ENCODE data around the gene MORN1.

MORN1 gene

DNA sequence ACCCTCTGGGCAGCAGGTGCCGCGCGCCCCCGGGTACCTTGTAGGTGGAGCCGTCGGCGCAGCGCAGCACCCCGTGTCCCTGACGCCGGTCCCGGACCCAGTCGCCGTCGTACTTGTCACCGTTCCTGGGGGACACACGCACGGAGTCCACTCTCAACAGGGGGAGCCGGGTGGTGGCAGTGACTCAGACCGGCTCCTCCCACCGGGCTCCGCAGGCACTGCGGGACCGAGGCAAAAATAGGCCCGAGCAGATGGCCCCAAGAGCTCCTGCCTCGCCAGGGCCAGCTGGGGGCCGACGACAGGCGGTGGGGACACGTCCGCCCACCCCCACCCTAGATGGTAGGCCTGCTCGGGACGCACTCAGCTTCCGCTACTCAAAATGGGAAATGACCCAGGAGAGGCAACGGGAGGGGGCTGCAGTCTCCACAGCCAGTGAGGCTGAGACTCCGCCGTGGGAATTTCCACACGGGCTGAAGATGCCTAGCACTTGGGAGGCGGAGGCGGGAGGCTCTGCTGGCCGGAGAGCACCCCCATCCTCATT lies 6.3 kb downstream of the MORN1 start:
- no peak for DNase-seq

DNA sequence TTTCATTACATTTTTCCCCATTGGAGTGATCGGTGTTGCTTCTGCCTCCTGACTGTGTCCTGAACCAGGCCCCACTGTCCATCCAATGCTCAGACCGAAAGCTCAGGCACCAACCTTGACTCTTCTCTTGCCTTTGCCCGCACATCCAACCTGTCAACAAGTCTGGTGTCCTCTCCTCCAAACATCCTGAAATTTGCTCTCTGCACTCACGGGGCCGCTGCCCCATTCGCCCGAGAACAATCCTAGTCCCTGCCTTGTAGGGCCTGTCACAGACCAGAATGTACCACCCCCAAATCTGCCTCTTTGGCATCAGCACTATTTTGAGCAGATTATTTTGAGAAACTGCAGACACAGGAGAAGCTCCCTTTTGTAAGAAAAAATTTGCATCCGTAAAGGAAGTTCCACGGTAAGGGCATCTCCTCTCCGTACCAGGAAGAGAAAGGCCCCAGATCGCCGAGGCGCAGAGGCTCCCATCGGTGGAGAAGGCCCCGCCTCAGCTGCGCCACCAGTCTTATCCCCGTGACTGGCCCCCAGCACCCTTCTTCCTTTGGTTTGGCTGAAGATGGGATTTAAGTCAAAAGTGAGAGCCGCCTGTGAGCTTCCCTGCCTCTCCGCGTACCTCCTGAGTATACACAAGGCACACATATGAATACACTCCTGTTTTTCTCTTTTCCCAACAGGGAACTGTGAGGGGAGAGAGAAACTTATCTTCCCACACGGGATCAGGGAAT lies 7.1 kb downstream of the MORN1 start:
- DNase-seq, result no peak

DNA sequence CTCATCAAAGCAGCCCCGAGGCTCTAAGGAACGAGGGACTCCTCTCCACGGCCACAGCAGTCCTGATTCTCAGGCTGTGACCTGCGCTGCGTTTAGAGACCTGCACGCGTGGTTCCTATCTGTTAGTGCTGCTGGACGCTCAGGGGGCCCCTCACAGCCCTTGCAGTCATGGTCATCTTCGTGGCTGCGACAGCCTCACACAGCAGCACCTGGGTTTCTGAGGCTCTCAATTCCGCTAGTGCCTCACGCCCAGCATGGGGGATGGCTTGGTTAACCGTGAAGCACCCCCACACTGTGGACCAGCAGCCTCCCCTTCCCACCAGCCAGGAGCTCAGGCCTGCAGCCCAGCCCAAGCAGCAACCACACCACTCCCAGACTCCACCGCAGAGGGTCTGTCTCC lies 7.8 kb downstream of the MORN1 start:
- DNase-seq, result no peak

DNA sequence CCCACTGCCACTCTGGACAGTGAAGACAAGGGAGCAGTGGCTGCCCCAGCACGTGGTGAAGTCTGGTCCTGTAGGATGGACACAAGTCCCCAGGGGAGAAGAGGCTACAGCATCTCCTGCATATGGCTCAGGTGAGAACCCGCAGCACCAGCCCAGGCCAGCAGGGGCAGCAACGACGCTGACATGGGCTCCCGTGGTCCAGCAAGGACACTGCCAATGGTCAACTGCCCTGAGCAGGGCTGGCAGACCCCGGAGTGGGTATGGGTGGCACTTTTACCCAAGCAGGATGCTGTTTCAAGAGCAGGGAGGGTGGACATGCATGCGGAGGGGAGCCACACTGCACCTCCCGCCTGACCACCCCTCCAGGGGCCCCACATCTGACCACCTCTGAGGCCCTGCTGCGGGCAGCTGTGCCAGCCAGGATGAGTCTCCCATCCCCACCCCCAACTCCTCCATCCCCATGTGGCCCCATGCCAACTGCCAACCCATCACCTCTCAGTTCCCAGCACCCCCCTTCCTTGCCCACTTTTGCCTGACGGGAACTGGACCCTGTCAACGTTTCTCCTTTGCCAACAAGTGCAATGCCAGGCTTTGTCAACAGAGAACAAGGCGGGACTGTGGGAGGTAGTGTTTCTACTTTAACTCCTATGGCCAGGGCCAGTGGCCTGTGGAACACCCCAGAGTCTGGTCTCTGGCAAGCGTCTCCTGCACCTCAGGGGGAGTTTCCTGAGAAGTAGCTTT lies 8.6 kb downstream of the MORN1 start:
- DNase-seq, result no peak

DNA sequence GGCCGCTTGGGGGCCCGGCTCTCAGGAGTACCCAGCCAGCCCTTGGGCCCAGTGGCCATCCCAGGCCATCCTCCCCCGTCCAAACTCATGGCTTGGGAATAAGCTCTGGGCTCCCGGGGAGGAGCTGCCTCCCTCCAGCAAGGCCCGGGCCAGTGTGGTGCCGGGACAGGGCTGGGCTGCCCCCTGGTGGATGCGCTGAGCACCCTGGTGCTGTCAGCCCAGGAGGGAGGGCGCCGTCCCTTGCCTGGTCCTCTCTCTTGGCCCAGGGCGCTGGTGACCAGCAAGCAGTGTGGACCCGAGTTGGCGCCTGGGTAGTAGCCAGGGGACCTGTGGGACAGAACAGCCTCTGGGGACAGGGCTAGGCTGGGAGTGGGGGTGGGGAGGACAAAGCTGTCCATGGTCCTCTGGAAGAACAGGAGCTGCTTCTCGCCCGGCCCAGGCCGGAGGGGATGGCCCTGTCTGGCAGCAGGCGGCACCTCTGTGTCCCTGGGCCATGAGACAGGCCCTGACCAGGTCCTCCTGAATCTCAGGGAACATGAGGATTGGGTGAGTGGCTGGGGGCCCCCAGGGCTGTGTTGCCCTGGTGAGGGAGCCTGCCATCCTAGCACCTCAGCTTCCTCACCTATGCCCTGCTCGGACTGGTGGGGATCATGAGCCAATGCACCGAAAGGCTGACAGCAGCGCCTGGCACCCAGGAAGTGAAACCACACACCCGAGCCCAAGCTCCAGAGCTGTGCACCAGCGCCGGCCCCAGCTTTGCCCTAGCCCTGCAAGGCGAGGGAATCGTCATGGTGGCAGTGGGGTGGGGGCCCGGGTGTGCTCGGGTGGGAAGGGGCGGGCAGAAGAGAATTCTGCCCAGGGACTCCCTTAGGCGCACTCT lies 9.4 kb downstream of the MORN1 start:
- no peak for DNase-seq

DNA sequence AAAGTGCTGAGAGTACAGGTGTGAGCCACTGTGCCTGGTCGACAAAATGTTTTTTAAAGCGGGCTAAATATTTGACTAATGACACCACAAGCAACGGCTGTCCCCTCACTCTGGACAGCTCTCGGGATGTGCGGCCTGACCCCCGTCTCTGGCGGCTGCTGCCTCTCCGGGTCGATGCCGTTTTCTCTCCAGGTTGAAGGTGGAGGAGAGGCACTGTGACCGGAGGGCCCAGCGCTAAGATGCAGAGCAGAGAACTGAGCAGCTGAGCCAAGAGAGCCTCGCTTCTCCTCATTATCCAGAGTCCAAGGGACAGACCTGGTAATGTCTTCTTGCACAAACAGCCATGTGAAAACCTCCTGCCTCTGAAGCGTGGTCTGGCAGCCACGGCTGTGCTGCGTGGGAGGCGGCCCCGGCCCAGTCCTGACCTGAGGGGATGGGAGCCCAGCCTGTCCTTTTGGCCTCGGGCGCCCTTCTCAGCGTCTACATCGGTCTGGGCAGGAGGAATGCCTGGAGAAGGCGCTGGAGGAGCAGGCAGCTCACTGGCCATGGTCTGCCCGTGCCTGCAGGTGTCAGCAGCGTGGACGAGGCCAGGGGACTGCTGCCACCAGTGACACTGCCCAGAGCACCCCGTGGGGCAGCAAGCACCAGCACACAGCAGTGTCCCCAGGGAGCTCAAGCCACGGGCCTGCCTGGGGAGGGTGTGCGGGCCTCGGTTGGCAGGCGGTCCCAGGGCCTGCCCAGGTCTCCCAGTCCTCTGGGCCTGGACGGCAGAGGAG lies 10.3 kb downstream of the MORN1 start:
- no peak for DNase-seq

DNA sequence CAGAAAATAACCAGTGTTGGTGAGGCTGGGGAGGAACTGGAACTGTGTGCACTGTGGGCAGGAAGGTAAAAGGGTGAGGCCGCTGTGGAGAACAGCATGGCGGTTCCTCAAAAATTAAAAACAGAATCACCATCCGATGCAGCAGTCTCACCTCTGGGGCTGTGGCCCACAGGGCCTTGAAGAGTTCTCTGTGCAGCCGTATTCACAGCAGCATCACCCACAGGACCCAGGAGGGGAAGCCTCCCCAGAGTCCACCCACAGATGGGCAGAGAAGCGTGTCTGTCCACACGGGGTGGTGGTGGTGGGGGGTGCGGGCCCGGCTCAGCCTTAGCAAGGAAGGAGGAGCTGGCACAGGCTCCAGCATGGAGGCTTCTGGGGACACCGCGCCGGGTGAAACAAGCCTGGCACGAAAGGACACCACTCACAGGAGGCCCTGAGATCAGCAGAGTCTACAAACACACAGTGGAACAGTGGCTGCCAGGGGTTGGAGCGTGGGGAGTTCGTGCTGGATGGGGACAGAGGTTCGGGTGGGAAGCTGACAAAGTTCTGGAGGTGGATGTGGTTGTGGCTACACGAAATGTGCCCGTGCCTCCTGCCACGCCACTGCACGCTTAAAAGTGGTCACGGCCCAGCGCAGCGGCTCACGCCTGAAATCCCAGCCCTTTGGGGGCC lies 11.5 kb downstream of the MORN1 start:
- no peak for DNase-seq

DNA sequence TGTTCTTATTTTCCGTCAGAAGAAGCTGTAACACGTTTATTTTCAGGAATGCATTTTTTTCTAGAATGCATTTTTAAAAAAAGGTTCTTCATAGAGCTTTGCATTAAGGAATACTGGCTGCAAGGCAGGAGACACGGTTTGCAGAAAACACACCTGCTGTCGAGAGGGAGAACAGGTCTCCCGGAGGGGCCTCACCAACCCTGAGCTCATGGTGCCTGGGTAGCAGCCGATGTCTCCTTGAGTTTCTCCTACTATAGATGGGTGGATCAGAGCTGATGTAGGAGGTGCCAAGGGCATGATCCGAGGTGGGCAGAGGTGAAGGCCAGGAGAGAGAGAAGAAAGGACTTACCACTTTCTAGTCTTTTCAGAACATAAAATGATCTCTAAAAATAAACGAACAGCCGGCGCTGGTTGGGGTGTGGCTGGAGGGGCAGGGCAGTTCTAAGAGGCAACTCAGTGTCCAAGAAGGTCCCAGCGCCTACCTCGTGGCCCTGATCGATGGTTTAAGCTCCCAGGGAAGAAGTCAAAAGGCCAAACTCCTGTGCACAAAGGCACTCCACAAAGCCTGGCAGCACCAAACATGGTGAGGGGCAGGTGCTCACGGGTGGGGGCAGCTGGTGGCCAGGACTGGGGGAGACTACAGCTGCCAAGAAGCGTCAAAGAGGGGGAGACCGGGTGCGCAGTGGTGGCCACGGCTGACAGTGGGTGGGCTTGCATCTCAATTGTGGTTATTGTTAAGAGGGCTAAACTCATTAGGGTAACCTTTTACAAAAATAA lies 12.2 kb downstream of the MORN1 start:
- no peak for DNase-seq

DNA sequence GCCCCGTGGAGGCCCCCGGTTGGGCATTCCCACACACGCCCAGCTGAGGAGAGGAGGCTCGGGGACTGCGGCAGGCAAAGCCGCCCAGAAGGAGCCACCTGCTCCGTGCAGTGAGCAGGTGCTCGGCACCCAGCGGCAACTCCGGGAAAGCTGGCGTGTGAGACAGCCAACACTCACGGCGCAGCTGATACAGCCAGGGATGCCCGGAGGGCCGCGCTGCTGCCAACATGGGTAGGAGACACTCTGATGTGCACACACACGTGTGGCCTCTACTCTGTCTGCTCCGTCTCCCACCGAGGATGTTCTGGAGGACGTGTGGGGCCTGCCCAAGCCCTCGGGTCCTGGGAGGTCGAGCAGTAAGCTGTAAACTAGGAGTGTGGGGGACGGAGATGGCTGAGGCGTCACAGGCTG lies 12.9 kb downstream of the MORN1 start:
- no peak for DNase-seq

DNA sequence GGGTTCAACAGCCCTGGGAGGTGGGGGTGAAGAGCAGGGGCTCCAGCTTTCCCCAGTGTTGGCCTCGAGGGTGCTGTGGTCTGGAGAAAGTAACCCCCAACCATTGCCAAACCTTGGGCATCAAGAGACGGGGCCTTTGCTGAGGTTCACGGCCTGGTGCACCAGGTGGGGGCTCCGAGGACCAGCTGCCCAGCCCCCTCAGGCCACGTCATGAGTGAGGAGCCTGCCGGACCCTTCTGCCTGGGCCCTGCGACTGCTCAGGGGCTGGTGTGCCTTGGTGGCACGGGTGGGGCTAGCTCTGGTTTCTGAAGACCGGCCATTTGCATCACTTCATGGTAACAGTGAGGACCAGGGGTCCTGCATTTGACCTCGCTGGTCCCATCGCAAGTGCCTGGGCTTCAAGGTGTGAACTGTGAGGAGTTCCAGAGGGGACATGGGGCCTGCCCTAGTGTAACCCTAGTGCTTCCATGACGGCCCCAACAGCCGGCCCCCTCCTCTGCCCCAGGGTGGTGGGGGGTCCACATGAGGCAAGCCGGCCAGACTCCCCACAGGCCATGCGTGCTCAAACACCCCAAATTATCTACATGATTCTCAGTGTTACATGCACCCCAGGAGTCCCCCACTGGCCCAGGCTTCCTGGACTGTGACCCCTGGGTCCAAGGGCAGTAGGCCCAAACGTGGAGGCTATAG lies 13.5 kb downstream of the MORN1 start:
- no peak for DNase-seq

DNA sequence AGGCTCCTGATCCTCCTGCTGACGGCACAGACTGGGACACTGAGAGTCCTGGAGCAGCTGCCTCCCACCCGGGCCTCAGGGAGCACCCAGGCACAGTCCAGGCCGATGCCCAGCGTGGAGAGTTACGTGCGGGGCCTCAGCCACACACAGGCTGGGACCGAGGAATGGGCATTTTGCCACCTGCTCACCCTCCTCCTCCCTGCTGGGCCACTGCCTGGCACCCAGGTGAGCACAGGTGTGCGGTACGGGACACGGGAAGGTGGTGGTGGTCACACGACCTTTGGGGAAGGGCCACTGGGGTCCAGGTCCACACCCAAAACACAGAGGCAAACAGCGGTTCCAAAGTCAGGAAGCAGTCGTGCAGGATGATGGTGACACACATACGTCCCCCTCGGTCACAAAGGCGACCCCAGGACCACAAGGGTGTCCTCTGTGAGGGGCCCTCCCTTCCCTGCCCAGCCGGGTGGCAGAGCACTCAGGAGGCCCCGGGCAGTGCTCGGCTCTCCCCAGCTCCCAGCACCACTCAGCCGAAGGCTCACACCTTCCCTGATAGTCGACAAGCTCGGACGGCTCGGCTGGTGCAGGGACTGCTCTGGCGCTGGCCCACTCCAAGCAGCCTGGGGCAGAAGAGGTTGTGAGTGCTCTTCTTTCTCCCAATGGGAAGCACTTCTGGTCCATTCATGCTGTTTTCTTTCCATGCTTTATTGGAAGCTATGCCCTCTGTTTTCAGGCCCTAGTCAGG lies 14.3 kb downstream of the MORN1 start:
- no peak for DNase-seq

DNA sequence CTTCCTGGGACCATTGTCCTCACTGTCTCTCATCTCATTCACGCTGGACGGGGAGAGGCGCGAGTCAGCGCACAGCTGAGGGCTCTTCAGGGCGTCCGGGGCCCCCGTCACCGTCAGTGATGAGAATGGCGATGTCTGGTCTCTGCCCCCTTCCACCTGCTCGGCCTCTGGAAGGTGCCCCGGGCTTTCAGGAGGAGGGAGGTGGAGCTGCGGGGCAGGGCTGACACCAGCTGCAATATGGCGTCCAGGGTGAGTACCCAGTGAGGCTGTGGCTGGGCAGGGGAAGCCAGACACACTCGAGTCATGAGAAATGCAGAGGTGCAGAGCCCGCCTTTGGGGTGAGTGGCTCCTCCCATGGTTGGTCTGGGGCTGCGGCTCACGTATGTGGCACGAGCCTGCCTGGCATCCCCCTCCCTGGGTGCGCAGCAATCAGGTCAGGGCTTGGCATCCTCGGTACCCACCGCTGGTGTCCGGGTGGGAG lies 15.1 kb downstream of the MORN1 start:
- no peak for DNase-seq

DNA sequence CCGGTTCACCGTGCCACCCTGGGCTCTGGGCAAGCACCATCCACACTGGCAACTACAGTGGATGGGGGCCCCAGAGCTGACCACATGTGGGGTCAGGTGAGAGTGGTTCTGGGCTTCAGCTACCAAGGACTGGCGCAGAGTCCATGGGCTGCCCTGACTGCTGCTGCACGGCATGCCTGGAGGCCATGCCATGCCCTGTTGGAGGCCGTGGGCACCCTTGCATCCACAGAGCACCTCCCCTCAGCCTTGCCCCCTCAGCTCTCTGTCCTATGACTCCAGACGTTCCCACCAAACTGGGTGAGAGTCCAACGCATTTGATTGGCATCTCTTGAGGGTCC lies 15.5 kb downstream of the MORN1 start:
- no peak for DNase-seq

DNA sequence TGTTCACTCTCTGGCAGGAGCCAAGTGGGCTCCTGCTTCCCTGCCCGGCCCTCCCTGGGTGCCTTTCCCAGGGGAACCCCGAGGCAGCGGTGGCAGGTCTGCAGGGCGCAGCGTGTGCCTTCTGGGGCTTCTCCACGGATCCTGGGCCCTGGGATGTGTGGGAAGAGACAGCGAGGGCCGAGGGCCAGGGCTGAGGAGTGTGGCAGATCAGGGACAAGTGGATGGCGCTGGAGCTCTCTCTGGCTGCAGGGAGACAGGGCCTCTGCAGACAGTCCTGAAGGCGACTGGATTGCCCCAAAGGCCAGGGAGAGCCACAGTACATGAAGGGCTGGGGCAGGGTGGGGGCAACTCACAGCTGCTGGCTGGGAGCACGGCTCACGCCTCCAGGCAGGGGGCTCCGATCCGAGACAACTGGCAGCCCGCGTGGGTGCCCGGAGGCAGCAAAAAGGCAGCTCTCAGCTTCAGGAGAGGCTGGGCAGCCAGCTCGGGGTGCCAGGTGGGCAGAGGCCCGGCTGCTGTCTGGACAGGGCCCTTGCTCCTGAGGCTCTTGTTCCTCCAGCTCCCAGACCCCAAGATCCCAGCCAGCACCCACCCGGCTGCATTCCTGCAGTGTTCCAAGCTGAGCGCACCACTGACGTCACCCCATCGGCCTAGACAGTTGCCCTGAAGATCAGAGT lies 16.0 kb downstream of the MORN1 start:
- DNase-seq, result no peak

DNA sequence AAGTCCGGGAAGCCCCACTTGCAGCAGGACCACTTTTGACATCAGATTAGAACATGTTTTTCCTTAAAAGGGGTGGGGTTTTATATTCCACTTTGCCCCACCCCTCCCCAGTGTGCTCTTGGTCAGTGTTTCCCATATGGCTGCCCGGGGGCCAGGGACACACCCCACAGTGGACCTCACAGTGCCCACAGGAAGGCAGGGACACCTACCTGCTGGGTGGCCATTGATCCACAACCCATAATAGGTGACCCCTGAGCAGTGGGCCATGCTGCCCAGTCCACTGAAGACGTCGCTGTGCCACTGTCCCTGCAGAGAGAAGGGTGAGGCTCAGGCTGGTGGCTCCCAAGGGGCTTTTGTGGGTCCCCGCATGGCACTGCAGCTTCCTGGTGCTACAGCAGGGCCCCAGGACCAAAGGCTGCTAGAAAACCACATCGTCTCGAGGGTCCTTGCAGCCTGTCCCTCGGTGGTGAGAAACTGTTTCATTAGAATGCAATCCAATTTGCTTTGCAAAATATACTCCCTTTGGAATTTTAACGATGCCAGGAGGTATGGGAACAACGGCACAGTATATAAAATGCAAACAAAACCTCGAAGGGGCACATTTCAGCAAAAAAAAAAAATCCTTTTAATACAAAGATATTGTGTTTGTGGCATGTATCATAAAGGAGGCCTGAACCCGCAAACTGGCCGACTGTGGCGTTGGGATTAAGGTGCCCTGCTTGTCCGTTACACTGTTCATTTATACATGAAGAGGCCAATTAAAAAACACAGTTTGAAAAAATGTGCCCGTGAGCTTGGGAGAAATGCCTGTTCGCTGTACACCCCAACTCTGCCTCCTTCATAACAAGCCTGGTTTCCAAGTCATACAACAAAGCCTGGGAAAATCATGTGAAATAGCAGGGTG lies 16.9 kb downstream of the MORN1 start:
- DNase-seq, result no peak

DNA sequence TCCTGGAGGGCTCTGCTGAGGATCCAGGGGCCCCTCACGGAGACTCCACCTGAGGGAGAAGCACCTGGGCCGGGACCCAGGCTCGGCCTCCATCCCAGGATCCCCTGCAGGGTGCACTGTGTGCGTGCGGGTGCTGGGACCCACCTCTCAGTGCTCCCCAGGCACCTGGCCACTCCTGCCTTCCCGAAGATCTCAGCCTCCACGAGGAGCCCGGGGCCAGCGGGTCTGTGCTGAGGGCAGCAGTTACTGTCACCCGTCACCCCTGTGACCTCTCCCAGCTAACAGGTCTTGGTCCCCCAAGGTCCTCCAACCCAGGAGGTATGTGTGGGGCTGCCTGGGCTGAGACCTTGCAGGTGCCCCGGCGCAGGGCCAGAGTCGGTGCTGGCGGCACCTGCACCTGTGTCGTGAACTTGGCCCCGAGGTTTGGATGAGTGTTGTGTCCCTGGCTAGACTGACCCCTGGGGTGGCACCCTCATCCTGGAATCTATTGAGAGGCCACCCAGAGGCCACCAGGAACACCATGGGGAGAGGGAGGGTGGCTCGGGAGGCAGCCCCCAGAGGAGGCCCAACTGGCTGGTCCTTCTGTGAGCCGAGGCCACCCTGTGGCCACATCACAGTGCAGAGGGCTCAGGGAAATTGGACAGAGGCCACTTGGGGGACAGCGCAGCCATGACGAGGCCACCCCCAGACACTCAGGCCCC lies 17.7 kb downstream of the MORN1 start:
- DNase-seq, result no peak

Measured in NCI-H1417 treated with DMSO at 0.1 percent for 48 hours (cell line).